CD4-positive, alpha-beta T cell treated with Interleukin-2 at 100 ng/mL for 4 hours (primary cell): Measurements from ENCODE around the gene PPP1R7.
A peak's percentile ranks its signal among the peaks of the same experiment; 100 is the strongest.
"Not testable (repeated sequence)": the region's sequence is repeated elsewhere in the genome, so short reads cannot be mapped to it uniquely, and the experiment has no call there.

Experiments used
- DNase-seq: peaks from one replicate; pipeline ENCODE4 v3.0.0-alpha.2; 2020; ENCODE audit warnings: low spot score

The PPP1R7 gene

GRCh38 chr2:241149925-241150659, at the start of gene PPP1R7:
TSS of gene PPP1R7 (plus strand) at chr2:241150467. CDS start at chr2:241150496, 29 bp downstream.
- DNase-seq = peak; percentile 97

GRCh38 chr2:241102239-241102803, 47.9 kb upstream of the PPP1R7 start, which contains the start of gene MTERF4:
TSS of gene MTERF4 (minus strand) at chr2:241102287. CDS start at chr2:241102273, 14 bp downstream.
- peak; percentile 88 for DNase-seq

GRCh38 chr2:241103176-241103595, 47.1 kb upstream of the PPP1R7 start:
- DNase-seq = no peak

- DNase-seq = not testable (repeated sequence)
Observed at GRCh38 chr2:241104611-241105010, 45.7 kb upstream of the PPP1R7 start.

- DNase-seq = no peak
Observed at GRCh38 chr2:241105641-241106040, 44.6 kb upstream of the PPP1R7 start.

- DNase-seq = no peak
Observed at GRCh38 chr2:241107031-241107783, 43.1 kb upstream of the PPP1R7 start.

GRCh38 chr2:241108271-241109209, 41.7 kb upstream of the PPP1R7 start:
- DNase-seq = peak; percentile 48

GRCh38 chr2:241109210-241110088, 40.8 kb upstream of the PPP1R7 start:
- DNase-seq = peak; percentile 34

GRCh38 chr2:241110089-241110606, 40.1 kb upstream of the PPP1R7 start:
- no peak for DNase-seq

- no peak for DNase-seq
Observed at GRCh38 chr2:241110607-241111439, 39.4 kb upstream of the PPP1R7 start.

GRCh38 chr2:241111440-241111805, 38.8 kb upstream of the PPP1R7 start:
- peak; percentile 33 for DNase-seq

GRCh38 chr2:241112046-241112445, 38.2 kb upstream of the PPP1R7 start:
- no peak for DNase-seq

GRCh38 chr2:241112592-241112991, 37.7 kb upstream of the PPP1R7 start:
- peak; percentile 51 for DNase-seq

- no peak for DNase-seq
Observed at GRCh38 chr2:241114836-241115235, 35.4 kb upstream of the PPP1R7 start.

GRCh38 chr2:241115361-241115760, 34.9 kb upstream of the PPP1R7 start:
- no peak for DNase-seq

GRCh38 chr2:241116606-241117560, 33.4 kb upstream of the PPP1R7 start:
- DNase-seq = no peak

GRCh38 chr2:241118737-241119505, 31.3 kb upstream of the PPP1R7 start:
- DNase-seq = no peak

- no peak for DNase-seq
Observed at GRCh38 chr2:241120440-241120839, 29.8 kb upstream of the PPP1R7 start.
